ENCODE data around the gene KMO. TPM values are rescaled to one million over a fixed set of nuclear protein-coding genes. Genes with fewer than 3 reads are reported as not detected.
A peak's percentile ranks its signal among the peaks of the same experiment; 100 is the strongest.

The KMO gene
- total RNA-seq, 1 donor, result not detected

GRCh38 chr1:241630476-241630875 lies 98.3 kb downstream of the KMO start:
- TF ChIP-seq CTCF (IDR thresholded peaks at IDR 0.05; ENCODE audit: insufficient read depth, low read depth, low read length), result no peak
- no peak for DNase-seq (ENCODE audit: low read depth)
- no peak overlapping the region for H3K4me3 ChIP-seq (ENCODE audit: low read depth, low read length)

- TF ChIP-seq CTCF (IDR thresholded peaks at IDR 0.05; ENCODE audit: insufficient read depth, low read depth, low read length), result no peak
- H3K4me3 ChIP-seq (ENCODE audit: low read depth, low read length), result no peak overlapping the region
- DNase-seq (ENCODE audit: low read depth), result no peak
Measured at GRCh38 chr1:241630899-241631298, 98.7 kb downstream of the KMO start.

GRCh38 chr1:241631674-241632073 lies 99.5 kb downstream of the KMO start:
- no peak for DNase-seq (ENCODE audit: low read depth)
- no peak for TF ChIP-seq CTCF (IDR thresholded peaks at IDR 0.05; ENCODE audit: insufficient read depth, low read depth, low read length)
- no peak overlapping the region for H3K4me3 ChIP-seq (ENCODE audit: low read depth, low read length)

- no peak for DNase-seq (ENCODE audit: low read depth)
- no peak overlapping the region for H3K4me3 ChIP-seq (ENCODE audit: low read depth, low read length)
- TF ChIP-seq CTCF (IDR thresholded peaks at IDR 0.05; ENCODE audit: insufficient read depth, low read depth, low read length), result no peak
Measured at GRCh38 chr1:241632987-241633386, 100.8 kb downstream of the KMO start.

GRCh38 chr1:241635556-241636152 lies 103.5 kb downstream of the KMO start:
- DNase-seq (ENCODE audit: low read depth), result no peak
- H3K4me3 ChIP-seq (ENCODE audit: low read depth, low read length), result no peak overlapping the region
- no peak for TF ChIP-seq CTCF (IDR thresholded peaks at IDR 0.05; ENCODE audit: insufficient read depth, low read depth, low read length)

GRCh38 chr1:241636291-241636690 lies 104.1 kb downstream of the KMO start:
- peak; percentile 21 for DNase-seq (ENCODE audit: low read depth)
- no peak overlapping the region for H3K4me3 ChIP-seq (ENCODE audit: low read depth, low read length)
- no peak for TF ChIP-seq CTCF (IDR thresholded peaks at IDR 0.05; ENCODE audit: insufficient read depth, low read depth, low read length)

- no peak for DNase-seq (ENCODE audit: low read depth)
- TF ChIP-seq CTCF (IDR thresholded peaks at IDR 0.05; ENCODE audit: insufficient read depth, low read depth, low read length), result no peak
- peak overlapping the region; percentile 78 for H3K4me3 ChIP-seq (ENCODE audit: low read depth, low read length)
Measured at GRCh38 chr1:241637046-241637590, 104.9 kb downstream of the KMO start.
